SKM-1 treated with dmso at 0.1 percent for 144 hours (cell line): ENCODE data around the gene GADL1.

Source experiments
- DNase-seq: peaks from one replicate; lab custom pipeline; 2025; ENCODE audit not compliant: unreplicated experiment; lab: John Stamatoyannopoulos, UW

GADL1 gene

GRCh38 chr3:30696403-30696819, 198.1 kb downstream of the GADL1 start:
- no peak for DNase-seq

GRCh38 chr3:30695302-30696061, 199.0 kb downstream of the GADL1 start:
- no peak for DNase-seq

GRCh38 chr3:30694668-30695067, 199.8 kb downstream of the GADL1 start:
- DNase-seq, result no peak

GRCh38 chr3:30694148-30694547, 200.3 kb downstream of the GADL1 start:
- DNase-seq, result no peak

- DNase-seq, result peak; percentile 60
These were observed 200.9 kb downstream of the GADL1 start for GRCh38 chr3:30693470-30694120.

GRCh38 chr3:30692498-30693130, 201.8 kb downstream of the GADL1 start:
- no peak for DNase-seq

GRCh38 chr3:30691944-30692343, 202.5 kb downstream of the GADL1 start:
- no peak for DNase-seq

GRCh38 chr3:30691249-30691880, 203.1 kb downstream of the GADL1 start:
- DNase-seq, result no peak

GRCh38 chr3:30690199-30690598, 204.3 kb downstream of the GADL1 start:
- no peak for DNase-seq

- DNase-seq, result no peak
These were observed 205.5 kb downstream of the GADL1 start for GRCh38 chr3:30688776-30689641.

GRCh38 chr3:30687930-30688570, 206.4 kb downstream of the GADL1 start:
- no peak for DNase-seq

- DNase-seq, result no peak
These were observed 207.7 kb downstream of the GADL1 start for GRCh38 chr3:30686799-30687198.

- no peak for DNase-seq
These were observed 208.3 kb downstream of the GADL1 start for GRCh38 chr3:30686176-30686575.

- peak; percentile 15 for DNase-seq
These were observed 209.2 kb downstream of the GADL1 start for GRCh38 chr3:30685267-30685667.

GRCh38 chr3:30684356-30684755, 210.1 kb downstream of the GADL1 start:
- DNase-seq, result no peak

GRCh38 chr3:30683769-30684168, 210.7 kb downstream of the GADL1 start:
- no peak for DNase-seq

GRCh38 chr3:30682434-30683155, 211.9 kb downstream of the GADL1 start:
- peak; percentile 26 for DNase-seq

GRCh38 chr3:30681649-30682211, 212.7 kb downstream of the GADL1 start:
- DNase-seq, result no peak
